DMS153 (cell line): Measurements from ENCODE around the gene OLIG1.

Source experiments
- DNase-seq: peaks from one replicate; lab custom pipeline; 2025; lab: John Stamatoyannopoulos, UW

The OLIG1 gene

GRCh38 chr21:33031152-33031911 lies 38.6 kb upstream of the OLIG1 start:
- DNase-seq = no peak

DNA sequence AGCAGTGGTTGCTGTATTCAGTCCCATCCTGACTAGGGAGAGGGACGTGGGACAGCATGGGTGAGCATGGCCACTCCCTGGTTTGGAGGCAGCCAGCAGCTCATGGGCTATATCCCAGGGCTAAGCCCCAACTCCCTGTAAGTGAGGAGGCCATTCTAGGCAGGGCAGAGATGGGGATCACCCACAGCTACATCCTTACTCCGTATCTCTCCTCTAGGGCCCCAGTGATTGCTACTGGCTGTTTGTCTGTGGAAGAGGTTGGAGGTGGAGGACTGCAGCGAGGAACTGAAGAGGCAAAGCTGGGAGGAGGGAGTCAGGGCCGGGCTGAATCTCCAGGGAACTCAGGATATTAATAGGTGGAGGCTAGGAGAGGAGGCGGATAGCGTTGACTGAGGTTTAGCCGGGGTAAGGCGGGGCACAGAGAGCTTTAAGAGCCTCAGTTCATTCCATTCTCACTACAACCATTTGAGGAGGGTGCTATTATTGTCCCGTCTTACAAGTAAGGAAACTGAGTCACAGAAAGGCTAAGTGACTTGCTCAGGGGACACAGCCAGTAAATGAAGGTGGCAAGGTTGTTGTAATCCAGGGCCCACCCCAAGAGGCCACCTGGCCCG lies 37.4 kb upstream of the OLIG1 start:
- DNase-seq = no peak

GRCh38 chr21:33033094-33033951 lies 36.6 kb upstream of the OLIG1 start:
- DNase-seq = no peak

- DNase-seq = no peak
Observed at GRCh38 chr21:33033961-33034413, 36.0 kb upstream of the OLIG1 start.

GRCh38 chr21:33035147-33035546 lies 34.8 kb upstream of the OLIG1 start:
- no peak for DNase-seq

DNA sequence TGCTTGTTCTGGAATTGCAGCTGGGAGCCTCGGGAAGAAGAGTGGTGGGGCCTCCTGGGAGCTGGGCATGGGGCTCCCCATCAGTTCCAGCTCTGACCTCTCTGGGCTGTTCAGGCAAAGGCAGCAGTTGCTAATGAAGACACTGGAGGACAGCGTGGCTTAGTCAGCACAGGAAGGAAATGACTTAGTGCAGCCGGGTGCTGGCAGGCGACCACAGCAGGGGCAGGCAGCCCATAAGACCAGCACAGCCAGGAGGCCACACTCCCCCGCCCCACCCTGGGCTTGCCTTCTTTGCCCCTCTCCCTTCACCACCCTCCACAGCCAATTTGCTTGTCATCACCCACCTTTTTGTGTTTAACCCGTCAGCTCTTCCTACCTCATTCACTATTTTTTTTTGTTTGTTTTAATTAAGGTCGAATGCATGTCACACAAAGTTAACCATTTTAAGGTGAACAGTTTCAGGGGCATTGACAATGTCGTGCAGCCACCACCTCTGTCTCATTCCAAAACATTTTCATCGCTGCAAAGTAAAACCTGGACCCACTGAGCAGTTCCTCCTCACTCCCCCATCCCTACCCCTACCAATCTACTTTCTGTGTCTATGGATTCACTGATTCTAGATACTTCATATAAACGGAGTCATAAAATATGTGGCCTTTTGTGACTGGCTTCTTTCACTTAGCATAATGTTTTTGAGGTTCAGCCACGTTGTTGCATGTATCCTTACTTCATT lies 33.3 kb upstream of the OLIG1 start:
- no peak for DNase-seq

DNA sequence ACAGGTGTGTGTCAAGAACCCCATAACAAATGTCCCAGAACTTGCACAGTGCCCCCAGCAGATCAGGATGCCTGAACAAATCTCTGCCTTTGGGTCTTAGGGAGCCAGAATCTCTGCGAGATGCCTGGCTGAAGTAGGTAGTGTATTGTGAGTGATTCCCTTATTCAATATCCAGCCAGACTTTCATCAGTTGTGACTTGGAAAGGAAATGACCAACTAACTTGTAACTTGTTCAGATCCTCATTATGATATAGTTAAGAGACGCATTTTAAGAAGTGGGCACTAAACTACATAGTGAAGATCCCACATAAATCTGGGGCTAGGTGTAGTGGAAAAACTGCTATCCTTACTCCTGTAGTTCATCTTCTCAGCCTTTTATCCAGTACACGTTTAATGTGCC lies 32.4 kb upstream of the OLIG1 start:
- DNase-seq = no peak

GRCh38 chr21:33039536-33039935 lies 30.4 kb upstream of the OLIG1 start:
- no peak for DNase-seq

DNA sequence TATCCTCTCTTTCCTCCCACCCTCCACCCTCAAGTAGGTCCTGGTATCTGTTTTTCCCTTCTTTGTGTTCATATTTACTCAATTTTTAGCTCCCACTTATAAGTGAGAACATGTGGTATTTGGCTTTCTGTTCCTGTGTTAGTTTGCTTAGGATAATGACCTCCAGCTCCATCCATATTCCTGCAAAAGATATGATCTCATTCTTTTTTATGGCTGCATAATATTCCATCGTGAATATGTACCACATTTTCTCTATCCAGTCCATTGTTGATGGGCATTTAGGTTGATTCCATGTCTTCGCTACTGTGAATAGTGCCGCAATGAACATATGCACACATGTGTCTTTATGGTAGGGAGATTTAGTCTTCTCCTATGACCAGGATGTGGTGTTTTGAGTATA lies 29.7 kb upstream of the OLIG1 start:
- DNase-seq = no peak

GRCh38 chr21:33041981-33042380 lies 28.0 kb upstream of the OLIG1 start:
- no peak for DNase-seq

DNA sequence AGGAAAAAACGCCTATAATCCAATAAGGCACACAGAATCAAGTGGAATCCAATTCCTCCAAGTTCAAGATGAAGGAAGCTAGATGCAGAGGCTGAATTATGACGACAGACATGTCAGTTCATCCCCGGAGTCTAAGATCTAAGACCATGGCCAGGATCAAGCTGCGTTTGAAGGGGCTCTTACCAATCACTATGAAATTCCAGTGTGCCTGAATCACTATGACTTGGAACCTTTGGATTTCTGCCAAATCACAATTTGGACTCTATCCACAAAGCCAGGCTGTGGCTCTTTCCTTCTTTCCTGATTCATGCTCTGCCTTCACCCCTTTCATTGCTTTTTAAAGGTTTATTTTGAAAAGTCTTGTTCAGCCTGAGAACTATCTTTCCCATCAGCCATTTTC lies 27.1 kb upstream of the OLIG1 start:
- DNase-seq = no peak

DNA sequence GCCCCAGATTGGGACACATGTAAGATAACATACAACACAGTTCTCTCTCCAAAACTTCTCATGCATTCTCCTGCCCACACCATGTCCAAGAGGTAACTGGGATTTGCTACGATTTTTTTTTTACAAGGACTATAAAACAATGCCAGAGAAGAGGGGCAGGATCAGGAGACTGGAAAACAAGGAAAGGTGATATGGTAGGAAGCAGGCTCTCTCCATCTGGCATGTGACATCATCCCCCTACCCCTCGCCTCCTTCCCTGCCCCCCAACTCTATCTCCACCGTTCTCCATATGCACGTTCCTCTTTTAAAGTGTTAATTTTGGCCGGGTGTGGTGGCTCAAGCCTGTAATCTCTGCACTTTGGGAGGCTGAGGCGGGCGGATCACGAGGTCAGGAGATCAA lies 23.5 kb upstream of the OLIG1 start:
- no peak for DNase-seq

DNA sequence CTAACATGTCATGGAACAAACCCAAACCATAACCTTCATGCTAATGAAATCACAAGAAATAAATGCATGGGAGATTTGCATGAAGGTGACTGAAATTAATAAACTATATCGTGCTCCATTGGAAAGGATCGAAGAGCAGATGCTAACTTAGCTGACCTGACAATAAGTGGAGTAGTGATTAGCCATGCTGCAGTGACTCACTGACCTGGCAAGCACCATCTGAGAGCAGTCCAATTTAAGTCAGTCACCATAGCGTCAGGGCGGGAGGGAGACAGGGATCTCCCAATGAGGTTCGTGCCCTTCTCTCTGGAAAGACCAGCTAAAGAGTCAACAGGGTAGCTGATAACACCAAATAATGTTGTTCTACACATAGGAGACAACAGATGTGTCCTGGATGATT lies 22.7 kb upstream of the OLIG1 start:
- no peak for DNase-seq

DNA sequence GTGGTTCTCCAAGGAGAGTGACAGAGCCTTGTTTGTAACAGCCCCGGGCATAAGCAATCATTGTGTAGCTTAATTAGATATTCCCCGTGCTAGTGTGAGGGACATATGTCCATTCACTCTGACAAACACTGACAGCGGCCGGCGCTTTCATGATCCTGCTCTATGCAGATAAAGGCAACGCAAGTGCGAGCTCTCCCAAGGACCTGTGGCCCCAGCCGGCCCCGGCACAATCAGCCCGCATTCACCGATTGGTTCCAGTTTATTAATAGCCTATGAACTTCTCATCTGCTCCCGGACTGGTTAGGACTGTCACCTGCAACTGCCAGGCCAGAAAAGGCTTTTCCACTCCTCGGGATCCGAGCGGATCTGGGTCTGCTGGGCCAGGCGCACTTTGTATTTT lies 18.0 kb upstream of the OLIG1 start:
- no peak for DNase-seq

DNA sequence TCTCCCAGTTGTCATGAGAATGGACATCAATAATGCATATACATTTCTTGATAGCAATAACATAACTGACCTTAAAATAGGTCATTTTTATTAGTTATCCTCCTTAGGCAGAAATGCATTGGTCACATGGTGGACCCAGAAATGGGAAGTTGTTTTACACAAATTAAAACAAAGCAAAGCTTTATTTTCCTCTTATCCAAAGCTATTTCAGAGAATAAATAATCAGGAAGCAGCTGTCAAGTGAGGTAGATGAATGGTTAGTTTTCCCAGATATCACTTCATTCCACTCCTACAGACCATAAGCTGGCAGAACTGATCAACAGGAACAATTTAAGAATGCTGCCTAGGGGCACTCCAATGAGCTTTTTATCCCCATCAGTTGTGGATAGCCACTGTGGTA lies 16.0 kb upstream of the OLIG1 start:
- no peak for DNase-seq

DNA sequence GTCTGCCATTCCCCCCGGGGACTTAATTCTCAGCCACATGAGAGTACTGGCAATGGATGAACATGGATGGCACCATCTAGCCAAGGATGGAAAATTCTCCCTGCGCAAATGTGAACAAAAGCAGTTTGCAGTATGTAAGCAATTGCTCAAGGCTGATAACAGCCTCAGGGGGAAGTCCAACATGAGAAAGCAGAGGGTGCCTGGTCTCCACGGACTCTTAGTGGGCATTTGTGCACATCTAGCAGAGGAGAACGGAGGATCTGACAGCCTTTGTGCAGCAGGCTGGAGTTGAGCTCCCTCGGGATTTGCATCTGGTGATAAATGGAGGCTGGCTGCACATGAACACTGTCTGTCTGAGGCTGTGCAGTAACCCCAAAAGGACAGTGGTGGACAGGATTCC lies 13.9 kb upstream of the OLIG1 start:
- DNase-seq = no peak

DNA sequence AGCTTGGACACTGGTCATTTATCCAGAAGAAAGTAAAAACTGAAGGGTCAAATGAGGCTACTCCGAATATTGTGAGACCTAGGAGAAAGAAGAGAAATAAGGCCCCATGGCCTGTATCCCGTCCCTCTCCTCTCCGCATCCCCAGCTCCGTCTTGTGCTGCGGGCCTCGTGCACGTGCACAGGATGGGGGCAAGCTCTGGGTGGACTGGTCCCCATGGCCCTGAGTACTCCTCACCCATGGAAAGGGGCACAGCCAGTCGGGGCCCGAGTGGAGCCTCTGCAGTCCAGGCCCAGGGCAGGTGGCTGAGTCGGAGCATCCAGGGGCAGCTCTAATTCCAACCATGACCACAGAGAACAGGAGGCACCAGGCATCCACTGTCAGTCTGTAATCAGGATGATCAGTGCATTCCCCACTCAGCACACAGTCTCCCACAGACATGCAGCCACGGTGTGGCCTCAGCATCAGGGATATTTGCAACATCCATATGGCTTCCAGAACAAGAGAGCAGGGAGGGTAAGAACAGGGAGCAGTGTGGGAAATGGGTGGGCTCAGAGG lies 12.5 kb upstream of the OLIG1 start:
- DNase-seq = no peak

DNA sequence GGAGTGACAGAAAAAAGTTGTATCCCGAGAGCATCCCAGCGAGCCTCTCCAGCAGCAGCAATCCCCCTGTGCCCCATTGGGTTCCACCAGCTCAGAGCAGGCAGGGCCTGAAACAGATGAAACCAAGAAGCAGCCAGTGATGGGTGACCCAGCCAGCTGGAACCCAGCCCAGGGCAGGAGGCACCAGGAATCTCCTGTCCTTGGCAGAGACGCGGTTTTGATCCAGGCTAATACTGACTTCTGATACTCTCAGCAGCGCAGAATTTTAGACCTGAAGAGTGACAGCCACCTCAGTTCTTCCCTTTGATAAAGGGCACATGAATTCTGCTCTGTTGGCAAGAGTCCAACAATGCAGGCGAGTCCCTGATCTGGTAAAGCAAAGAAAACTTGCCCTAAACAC lies 11.4 kb upstream of the OLIG1 start:
- no peak for DNase-seq

DNA sequence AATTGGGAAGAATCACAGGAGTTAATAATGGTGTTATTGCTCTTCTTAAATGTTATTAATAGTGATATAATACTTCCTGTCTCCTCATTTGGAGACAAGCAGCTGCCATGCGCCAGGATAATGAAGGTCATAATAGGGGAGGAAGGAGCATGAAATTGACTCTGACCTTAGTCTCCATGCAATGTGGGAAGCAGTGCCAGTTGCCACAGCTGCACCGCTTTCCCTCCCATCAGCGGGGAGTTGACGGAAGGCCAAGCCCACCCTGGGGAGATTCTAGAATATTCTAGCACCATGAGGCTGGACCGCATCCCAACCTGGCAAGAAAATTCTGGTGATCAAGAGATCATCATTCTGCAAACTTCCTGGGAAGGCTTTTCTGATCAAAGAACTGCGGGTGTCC lies 11.0 kb upstream of the OLIG1 start:
- no peak for DNase-seq

DNA sequence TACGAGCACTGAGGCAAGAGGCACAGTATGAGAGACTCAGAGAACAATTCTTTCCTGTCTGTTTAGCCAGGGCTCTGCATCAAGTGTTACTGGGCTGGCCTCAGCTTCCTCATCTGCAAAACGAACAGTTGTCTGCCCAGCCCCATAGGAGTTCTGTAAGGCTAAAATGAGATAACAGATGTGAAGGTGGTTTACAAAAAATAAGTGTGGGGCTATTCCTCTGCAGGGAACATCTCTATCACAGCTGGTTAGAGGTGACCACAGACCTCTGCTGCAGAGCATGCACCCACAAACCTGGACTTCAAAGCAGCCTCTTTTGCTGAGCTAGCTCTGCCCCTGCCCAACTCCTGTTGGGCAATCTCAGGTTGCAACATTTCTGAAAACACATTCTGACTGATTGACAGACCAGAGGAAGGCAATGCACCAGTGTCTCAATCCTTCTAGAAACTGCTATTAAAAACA lies 10.5 kb upstream of the OLIG1 start:
- no peak for DNase-seq

DNA sequence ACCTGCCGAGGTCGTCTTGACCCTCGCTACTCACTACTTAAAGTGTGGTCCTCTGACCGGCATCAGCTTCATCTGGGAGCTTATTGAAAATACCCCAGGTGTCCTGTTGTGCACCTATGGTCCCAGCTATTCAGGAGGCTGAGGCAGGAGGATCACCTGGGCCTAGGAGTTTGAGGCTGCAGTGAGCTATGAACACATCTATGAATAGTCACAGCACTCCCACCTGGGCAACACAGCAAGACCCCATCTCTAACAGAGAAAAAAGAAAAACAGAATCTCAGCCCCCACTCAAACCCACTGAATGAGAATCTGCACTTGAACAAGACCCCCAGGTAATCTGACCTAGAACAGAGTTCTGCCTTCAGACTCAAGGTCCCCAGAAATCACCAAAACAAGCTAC lies 8.7 kb upstream of the OLIG1 start:
- DNase-seq = no peak

- no peak for DNase-seq
Observed at GRCh38 chr21:33063375-33063883, 6.5 kb upstream of the OLIG1 start.
